NOMO-1 treated with DMSO at 0.1 percent for 48 hours (cell line): ENCODE data around the gene STIL.
"Not testable (repeated sequence)": the region's sequence is repeated elsewhere in the genome, so short reads cannot be mapped to it uniquely, and the experiment has no call there.

Experiments used
- DNase-seq: peaks from one replicate; lab custom pipeline; 2025; ENCODE audit not compliant: unreplicated experiment; lab: John Stamatoyannopoulos, UW

STIL gene

GRCh38 chr1:47323599-47324031, 9.7 kb upstream of the STIL start:
- DNase-seq: no peak

- DNase-seq: not testable (repeated sequence)
Observed at GRCh38 chr1:47319968-47320367, 6.0 kb upstream of the STIL start.

- no peak for DNase-seq
Observed at GRCh38 chr1:47317841-47318240, 3.9 kb upstream of the STIL start.

- no peak for DNase-seq
Observed at GRCh38 chr1:47309427-47309826, 4.5 kb downstream of the STIL start.

GRCh38 chr1:47302472-47302871, 11.5 kb downstream of the STIL start:
- DNase-seq: no peak

- DNase-seq: no peak
Observed at GRCh38 chr1:47298025-47298699, 15.8 kb downstream of the STIL start.

- DNase-seq: no peak
Observed at GRCh38 chr1:47295579-47295978, 18.4 kb downstream of the STIL start.

- not testable (repeated sequence) for DNase-seq
Observed at GRCh38 chr1:47294863-47295262, 19.1 kb downstream of the STIL start.

- peak; percentile 51 for DNase-seq
Observed at GRCh38 chr1:47288116-47288515, 25.8 kb downstream of the STIL start.

- no peak for DNase-seq
Observed at GRCh38 chr1:47280142-47280541, 33.8 kb downstream of the STIL start.

- DNase-seq: no peak
Observed at GRCh38 chr1:47276850-47277249, 37.1 kb downstream of the STIL start.

- DNase-seq: not testable (repeated sequence)
Observed at GRCh38 chr1:47275811-47276210, 38.1 kb downstream of the STIL start.

GRCh38 chr1:47265529-47265928, 48.4 kb downstream of the STIL start:
- DNase-seq: not testable (repeated sequence)

- DNase-seq: peak; percentile 49
Observed at GRCh38 chr1:47262787-47263413, 51.0 kb downstream of the STIL start.

- DNase-seq: no peak
Observed at GRCh38 chr1:47257224-47257623, 56.7 kb downstream of the STIL start.

GRCh38 chr1:47252795-47253194, 61.2 kb downstream of the STIL start:
- DNase-seq: no peak

- no peak for DNase-seq
Observed at GRCh38 chr1:47252369-47252768, 61.6 kb downstream of the STIL start.

GRCh38 chr1:47249755-47250154, 64.2 kb downstream of the STIL start:
- DNase-seq: no peak

GRCh38 chr1:47244339-47244862, 69.5 kb downstream of the STIL start:
- no peak for DNase-seq

- DNase-seq: no peak
Observed at GRCh38 chr1:47243910-47244309, 70.0 kb downstream of the STIL start.

GRCh38 chr1:47241114-47242113, 72.5 kb downstream of the STIL start:
- DNase-seq: no peak
